Lower leg skin (tissue), 3 donors: ENCODE measurements around the gene MRRF.
"Not testable (repeated sequence)": the region's sequence is repeated elsewhere in the genome, so short reads cannot be mapped to it uniquely, and the experiment has no call there.

Experiments used
- POLR2A ChIP-seq, 2 donors: fragments of 450-650 bp; IDR thresholded peaks; one replicate each; pipeline ENCODE4 v1.6.1; 2016 to 2017; ENCODE audit warnings: antibody characterized with exemption in 2 of 2, mild to moderate bottlenecking in 1 of 2, moderate library complexity in 1 of 2
- TF ChIP-seq, protein P1 (sequence below), 3 donors: fragments of 450-650 bp; IDR thresholded peaks; one replicate each; pipeline ENCODE4 v1.5.1; 2016; ENCODE audit warnings: antibody characterized with exemption in 3 of 3, mild to moderate bottlenecking in 3 of 3, moderate library complexity in 2 of 3

DNA sequence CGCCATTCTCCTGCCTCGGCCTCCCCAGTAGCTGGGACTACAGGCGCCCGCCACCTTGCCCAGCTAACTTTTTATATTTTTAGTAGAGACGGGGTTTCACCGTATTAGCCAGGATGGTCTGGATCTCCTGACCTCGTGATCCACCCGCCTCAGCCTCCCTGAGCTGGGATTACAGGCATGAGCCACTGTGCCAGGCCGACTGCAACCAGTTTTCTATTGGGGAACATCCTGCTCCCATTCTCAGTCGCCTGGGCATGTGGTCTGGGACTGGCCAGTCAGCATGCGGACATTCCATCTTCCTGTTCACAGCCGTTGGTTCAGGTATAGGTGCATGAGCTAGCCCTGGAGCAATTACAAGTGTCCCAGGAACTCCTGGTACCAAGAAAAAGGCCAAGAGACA, 98.4 kb downstream of the MRRF start:
- TF ChIP-seq, protein P1, sequence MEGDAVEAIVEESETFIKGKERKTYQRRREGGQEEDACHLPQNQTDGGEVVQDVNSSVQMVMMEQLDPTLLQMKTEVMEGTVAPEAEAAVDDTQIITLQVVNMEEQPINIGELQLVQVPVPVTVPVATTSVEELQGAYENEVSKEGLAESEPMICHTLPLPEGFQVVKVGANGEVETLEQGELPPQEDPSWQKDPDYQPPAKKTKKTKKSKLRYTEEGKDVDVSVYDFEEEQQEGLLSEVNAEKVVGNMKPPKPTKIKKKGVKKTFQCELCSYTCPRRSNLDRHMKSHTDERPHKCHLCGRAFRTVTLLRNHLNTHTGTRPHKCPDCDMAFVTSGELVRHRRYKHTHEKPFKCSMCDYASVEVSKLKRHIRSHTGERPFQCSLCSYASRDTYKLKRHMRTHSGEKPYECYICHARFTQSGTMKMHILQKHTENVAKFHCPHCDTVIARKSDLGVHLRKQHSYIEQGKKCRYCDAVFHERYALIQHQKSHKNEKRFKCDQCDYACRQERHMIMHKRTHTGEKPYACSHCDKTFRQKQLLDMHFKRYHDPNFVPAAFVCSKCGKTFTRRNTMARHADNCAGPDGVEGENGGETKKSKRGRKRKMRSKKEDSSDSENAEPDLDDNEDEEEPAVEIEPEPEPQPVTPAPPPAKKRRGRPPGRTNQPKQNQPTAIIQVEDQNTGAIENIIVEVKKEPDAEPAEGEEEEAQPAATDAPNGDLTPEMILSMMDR (IDR thresholded peaks at IDR 0.05): not testable (repeated sequence)
- TF ChIP-seq POLR2A (IDR thresholded peaks at IDR 0.05): not testable (repeated sequence)
